GM18526 (cell line): ENCODE data around the gene PILRB.

Experiments
- POLR2A ChIP-seq: IDR thresholded peaks from 3 replicates; pipeline ENCODE4 v1.6.1; 2011; ENCODE audit not compliant: insufficient read length; ENCODE audit errors: extremely low read depth

PILRB gene

GRCh38 chr7:100364480-100364879 lies 6.6 kb downstream of the PILRB start:
- TF ChIP-seq POLR2A = no peak

GRCh38 chr7:100366411-100367250 lies 8.7 kb downstream of the PILRB start:
- TF ChIP-seq POLR2A = no peak

GRCh38 chr7:100367251-100367620 lies 9.3 kb downstream of the PILRB start:
- TF ChIP-seq POLR2A = no peak

- no peak for TF ChIP-seq POLR2A
These were observed 10.0 kb downstream of the PILRB start for GRCh38 chr7:100367676-100368613.

GRCh38 chr7:100369105-100369504 lies 11.2 kb downstream of the PILRB start:
- peak; percentile 40 for TF ChIP-seq POLR2A

GRCh38 chr7:100370303-100370702 lies 12.4 kb downstream of the PILRB start:
- no peak for TF ChIP-seq POLR2A

GRCh38 chr7:100370746-100371145 lies 12.8 kb downstream of the PILRB start:
- TF ChIP-seq POLR2A = no peak

GRCh38 chr7:100371561-100372171 lies 13.7 kb downstream of the PILRB start:
- TF ChIP-seq POLR2A = no peak

- TF ChIP-seq POLR2A = no peak
These were observed 14.3 kb downstream of the PILRB start for GRCh38 chr7:100372256-100372655.

- no peak for TF ChIP-seq POLR2A
These were observed 14.8 kb downstream of the PILRB start for GRCh38 chr7:100372694-100373093.

- TF ChIP-seq POLR2A = no peak
These were observed 15.4 kb downstream of the PILRB start, which contains the start of gene PILRA for GRCh38 chr7:100373261-100373831. PILRA (plus strand) TSS chr7:100373487; CDS start chr7:100373657, 170 bp downstream.

GRCh38 chr7:100374601-100375000 lies 16.7 kb downstream of the PILRB start:
- TF ChIP-seq POLR2A = no peak

- TF ChIP-seq POLR2A = no peak
These were observed 18.1 kb downstream of the PILRB start for GRCh38 chr7:100376066-100376465.

- TF ChIP-seq POLR2A = no peak
These were observed 20.3 kb downstream of the PILRB start for GRCh38 chr7:100378114-100378755.

- TF ChIP-seq POLR2A = no peak
These were observed 22.3 kb downstream of the PILRB start for GRCh38 chr7:100380196-100380595.

GRCh38 chr7:100384628-100385294 lies 26.8 kb downstream of the PILRB start:
- no peak for TF ChIP-seq POLR2A
